Epithelial cell of proximal tubule (primary cell): Measurements from ENCODE around the gene KLHL6. TPM values are rescaled to one million over a fixed set of nuclear protein-coding genes. Genes with fewer than 3 reads are reported as not detected.
"Not testable (repeated sequence)": the region's sequence is repeated elsewhere in the genome, so short reads cannot be mapped to it uniquely, and the experiment has no call there.

Experiments used
- DNase-seq: peaks from one replicate; pipeline ENCODE4 v3.0.0-alpha.2; 2011; ENCODE audit warnings: low read depth
- H3K4me3 ChIP-seq: 2 replicates; pipeline ENCODE4 v1.5.1; 2011; ENCODE audit warnings: low read depth, mild to moderate bottlenecking, low read length
- total RNA-seq: library from RNA; depleted of rRNA; stranded (reverse); fragments of >200 nt; gene quantifications from 2 replicates; pipeline ENCODE4 v1.2.3, GENCODE V29; 2015
- TF ChIP-seq, protein P1 (sequence below): conservative IDR thresholded peaks from 2 replicates; pipeline ENCODE4 v1.5.1; 2012; ENCODE audit warnings: low read depth, mild to moderate bottlenecking, low read length

KLHL6 gene
- total RNA-seq, 1 donor from 2014 or later: not detected

DNA sequence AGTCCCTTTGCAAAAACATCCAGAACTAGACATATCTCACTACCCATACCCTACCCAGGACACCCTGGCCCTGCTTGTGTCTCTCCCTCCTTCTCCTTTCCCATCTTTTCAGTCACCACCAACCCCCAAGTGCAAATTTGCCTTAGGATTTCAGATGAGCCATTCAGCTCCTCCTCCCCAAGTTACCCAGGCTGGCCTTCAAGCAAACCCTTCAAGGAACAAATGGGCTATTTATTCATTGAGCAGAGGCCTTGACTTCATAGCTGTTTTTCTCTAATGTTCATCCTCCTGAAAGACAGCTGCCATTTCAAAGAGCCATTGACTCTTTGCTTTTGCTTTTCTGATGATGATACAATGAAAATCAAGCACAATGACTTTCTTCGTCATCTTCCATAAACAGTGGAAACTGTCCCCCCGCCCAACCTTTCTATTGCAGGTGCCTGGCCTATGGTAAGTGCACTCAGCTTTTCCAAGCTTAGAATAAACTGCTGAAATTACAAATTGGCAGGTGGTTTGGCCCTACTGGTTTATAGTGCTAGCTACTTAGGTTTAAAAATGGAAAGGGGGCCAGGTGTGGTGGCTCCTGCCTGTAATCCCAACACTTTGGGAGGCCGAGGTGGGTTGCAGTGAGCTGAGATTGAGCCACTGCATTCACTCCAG is 26.1 kb upstream of the KLHL6 start:
- TF ChIP-seq, protein P1, sequence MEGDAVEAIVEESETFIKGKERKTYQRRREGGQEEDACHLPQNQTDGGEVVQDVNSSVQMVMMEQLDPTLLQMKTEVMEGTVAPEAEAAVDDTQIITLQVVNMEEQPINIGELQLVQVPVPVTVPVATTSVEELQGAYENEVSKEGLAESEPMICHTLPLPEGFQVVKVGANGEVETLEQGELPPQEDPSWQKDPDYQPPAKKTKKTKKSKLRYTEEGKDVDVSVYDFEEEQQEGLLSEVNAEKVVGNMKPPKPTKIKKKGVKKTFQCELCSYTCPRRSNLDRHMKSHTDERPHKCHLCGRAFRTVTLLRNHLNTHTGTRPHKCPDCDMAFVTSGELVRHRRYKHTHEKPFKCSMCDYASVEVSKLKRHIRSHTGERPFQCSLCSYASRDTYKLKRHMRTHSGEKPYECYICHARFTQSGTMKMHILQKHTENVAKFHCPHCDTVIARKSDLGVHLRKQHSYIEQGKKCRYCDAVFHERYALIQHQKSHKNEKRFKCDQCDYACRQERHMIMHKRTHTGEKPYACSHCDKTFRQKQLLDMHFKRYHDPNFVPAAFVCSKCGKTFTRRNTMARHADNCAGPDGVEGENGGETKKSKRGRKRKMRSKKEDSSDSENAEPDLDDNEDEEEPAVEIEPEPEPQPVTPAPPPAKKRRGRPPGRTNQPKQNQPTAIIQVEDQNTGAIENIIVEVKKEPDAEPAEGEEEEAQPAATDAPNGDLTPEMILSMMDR: no peak
- H3K4me3 ChIP-seq: no peak overlapping the region
- DNase-seq: no peak

DNA sequence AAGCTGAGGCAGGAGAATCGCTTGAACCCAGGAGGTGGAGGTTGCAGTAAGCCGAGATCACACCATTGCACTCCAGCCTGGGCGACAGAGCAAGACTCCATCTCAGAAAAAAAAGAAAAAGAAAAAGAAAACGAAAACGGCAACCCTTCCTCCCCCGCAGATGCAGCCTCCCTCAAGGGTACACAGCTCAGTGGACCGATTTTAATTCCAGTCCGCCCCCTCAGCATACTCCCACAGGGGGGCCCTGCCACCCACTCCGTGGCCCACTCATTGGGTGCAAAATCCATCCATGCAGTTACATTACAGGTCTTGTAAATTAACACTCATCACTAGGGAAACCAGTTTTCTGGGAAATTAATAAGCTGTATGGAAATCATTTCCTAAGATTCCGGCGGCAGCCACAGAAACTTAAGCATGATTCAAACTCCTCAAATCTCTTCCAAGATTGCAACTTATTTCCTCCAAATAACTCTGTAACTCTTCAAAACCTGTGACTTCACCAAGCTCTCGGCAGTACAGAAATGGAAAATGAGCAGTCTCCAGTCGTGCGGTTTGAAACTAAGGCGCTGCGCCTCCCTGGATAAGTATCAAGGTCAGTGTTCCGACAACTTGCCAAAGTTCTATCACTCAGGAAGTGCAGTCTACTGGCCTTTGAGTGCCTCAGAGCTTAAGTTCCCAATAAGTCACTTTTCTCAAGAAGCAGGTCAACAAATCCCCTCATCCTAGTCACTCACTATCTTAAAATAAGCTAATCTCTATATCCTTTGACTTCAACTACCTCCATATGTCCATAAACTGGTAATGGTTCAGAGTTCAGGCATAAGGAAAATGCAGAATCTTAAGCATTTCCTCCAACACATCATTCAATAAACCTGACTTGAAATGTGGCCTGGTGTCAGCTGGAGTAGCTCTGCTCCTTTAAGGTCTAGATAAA is 24.7 kb upstream of the KLHL6 start:
- DNase-seq: no peak

GRCh38 chr3:183578179-183578578 is 22.7 kb upstream of the KLHL6 start:
- no peak for DNase-seq
- TF ChIP-seq, protein P1: no peak
- no peak overlapping the region for H3K4me3 ChIP-seq

More for the DNA sequence above, 24.7 kb upstream of the KLHL6 start:
- H3K4me3 ChIP-seq: peak overlapping the region; percentile 39
- TF ChIP-seq, protein P1: no peak

DNA sequence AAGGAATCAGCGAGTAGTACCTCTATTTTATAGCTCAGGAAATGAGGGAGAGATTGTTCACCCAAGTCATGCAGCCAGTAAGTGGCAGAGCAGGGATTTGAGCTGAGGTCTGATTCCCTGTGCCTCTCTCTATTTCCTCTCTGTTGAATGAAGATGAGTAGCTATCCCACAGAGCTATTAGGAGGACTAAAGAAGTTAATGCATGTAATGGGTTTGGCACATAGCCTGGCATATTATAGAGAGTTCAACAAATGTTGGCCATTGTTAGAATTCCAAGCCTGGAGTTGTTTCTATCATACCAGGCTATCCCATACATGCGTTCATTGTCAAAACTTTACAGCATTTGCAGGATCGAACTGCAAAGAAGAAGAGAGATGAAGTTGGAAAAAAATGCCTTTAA is 21.8 kb upstream of the KLHL6 start:
- TF ChIP-seq, protein P1: no peak
- no peak overlapping the region for H3K4me3 ChIP-seq

DNA sequence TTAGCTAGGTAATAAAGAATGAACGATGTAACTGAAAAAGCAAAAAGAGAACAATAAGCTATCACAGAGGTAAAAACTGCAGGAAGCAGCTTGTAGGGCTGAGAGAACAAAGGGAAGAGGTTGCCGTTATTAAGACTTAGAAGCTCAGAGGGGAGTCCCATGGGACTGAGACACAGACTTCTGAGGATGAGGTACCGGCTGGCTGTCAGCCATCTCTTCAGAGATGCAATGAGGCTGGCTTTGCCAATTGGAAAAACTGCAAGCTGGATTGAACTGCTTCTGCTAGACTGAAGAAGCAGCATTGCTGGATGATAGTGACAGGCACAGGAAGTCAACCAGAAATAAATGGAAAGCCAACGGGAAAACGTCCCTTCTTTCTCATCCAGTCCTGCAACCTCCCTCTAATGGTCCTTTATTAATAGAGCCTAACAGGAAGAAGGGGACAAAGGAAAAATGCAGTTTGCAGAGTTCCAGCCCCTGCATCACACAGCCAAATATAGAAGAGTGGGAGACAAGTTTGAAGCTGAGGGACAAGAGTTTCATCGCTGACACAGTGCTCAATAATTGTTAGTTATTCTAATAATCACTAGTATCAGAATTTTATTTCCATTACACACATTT is 21.1 kb upstream of the KLHL6 start:
- TF ChIP-seq, protein P1: no peak
- DNase-seq: no peak
- H3K4me3 ChIP-seq: no peak overlapping the region

More for the DNA sequence above, 21.8 kb upstream of the KLHL6 start:
- no peak for DNase-seq

GRCh38 chr3:183572935-183573334 is 17.4 kb upstream of the KLHL6 start:
- H3K4me3 ChIP-seq: no peak overlapping the region
- TF ChIP-seq, protein P1: no peak
- DNase-seq: no peak

DNA sequence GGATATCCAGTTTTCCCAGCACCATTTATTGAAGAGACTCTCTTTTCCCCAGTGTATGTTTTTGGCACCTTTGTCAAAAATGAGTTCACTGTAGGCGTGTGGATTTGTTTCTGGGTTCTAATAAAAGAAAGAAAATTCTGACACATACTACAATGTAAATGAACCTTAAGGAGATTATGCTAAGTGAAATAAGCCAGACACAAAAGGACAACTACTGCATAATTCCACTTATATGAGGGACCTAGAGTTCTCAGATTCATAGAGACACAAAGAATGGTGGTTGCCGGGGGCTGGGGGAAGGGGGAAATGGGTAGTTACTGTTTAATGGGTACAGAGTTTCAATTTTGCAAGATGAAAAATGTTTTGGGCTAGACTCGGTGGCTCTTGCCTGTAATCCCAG is 14.7 kb upstream of the KLHL6 start:
- DNase-seq, H3K4me3 ChIP-seq: not testable (repeated sequence)
